Activated CD4-positive, alpha-beta memory T cell treated with anti-CD3 and anti-CD28 coated beads for 36 hours (primary cell): ENCODE results near the gene RBM4. TPM values are rescaled to one million over a fixed set of nuclear protein-coding genes. Genes with fewer than 3 reads are reported as not detected.

Experiments
- CTCF ChIA-PET: fragments of 350-600 bp; sonication (Branson Sonifier 250); formaldehyde crosslinking; loops from one replicate; lab custom pipeline; 2021; ENCODE audit warnings: antibody characterized with exemption, inconsistent platforms; lab: Charles Lee
- POLR2A ChIA-PET: fragments of 350-600 bp; sonication (Branson Sonifier 250); formaldehyde crosslinking; loops from one replicate; lab custom pipeline; 2021; ENCODE audit warnings: antibody characterized with exemption; lab: Charles Lee
- DNase-seq: peaks from one replicate; pipeline ENCODE4 v3.0.0-alpha.2; 2020
- H3K27ac Mint-ChIP-seq: one replicate; pipeline ENCODE4 v1.8.0; 2021; ENCODE audit warnings: mixed read lengths
- H3K27me3 Mint-ChIP-seq: one replicate; pipeline ENCODE4 v1.8.0; 2021; ENCODE audit warnings: mixed read lengths
- H3K36me3 Mint-ChIP-seq: one replicate; pipeline ENCODE4 v1.8.0; 2021; ENCODE audit warnings: mixed read lengths
- H3K4me1 Mint-ChIP-seq: one replicate; pipeline ENCODE4 v1.8.0; 2021; ENCODE audit warnings: low read depth, mixed read lengths
- H3K4me3 Mint-ChIP-seq: one replicate; pipeline ENCODE4 v1.8.0; 2021; ENCODE audit warnings: mild to moderate bottlenecking, mixed read lengths
- H3K9me3 Mint-ChIP-seq: one replicate; pipeline ENCODE4 v1.8.0; 2021; ENCODE audit warnings: mixed read lengths
- intact Hi-C: fragments of 100-400 bp; cut with micrococcal nuclease; formaldehyde crosslinking; loops from one replicate; pipeline ENCODE4 v1.15.1; 2023
- total RNA-seq, 2 experiments: library from RNA; stranded (reverse); gene quantifications; one replicate each; pipeline ENCODE4 v1.2.3, GENCODE V29; 2021

The RBM4 gene
- total RNA-seq, 2 experiments from 2014 or later: 87.0 to 94.0 TPM

DNA sequence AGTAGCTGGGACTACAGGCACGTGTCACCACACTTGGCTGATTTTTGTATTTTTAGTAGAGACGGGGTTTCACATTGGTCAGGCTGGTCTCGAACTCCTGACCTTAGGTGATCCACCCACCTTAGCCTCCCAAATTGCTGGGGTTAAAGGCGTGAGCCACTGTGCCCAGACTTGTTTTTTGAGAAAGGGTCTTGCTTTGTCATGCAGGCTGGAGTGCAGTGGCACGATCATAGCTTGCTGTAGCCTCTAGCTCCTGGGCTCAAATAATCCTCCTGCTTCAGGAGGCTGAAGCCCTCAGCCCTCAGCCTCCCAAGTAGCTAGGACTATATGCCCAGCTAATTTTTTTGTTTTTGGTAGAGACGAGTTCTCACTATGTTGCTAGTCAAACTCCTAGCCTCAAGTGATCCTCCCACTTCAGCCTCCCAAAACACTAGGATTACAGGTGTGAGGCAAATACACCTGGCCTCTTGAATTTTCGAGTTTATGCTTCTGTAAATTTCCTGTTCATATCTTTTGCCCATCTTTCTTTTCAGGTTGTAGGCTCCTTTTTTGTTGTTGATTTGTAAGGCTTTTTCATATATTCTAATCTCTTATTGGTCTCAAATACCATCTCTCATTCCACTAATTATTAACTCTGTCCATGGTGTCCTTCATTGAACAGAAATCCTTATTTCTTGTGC, 42.6 kb downstream of the RBM4 start:
- no peak overlapping the region for H3K27ac Mint-ChIP-seq
- ChIA-PET CTCF (interaction anchor here (0.7 to 5.3 kb wide), 4 partner anchors 17 to 153 kb away, joined by 3 to 141 read pairs (median 11); no protein-coding TSS in a partner anchor), POLR2A (no interaction called here)
- peaks cover 3% of the 10 kb centered on the region for H3K36me3 Mint-ChIP-seq
- no peak for DNase-seq
- intact Hi-C loops: no loop called here
- H3K4me3 Mint-ChIP-seq: no peak overlapping the region
- H3K27me3 Mint-ChIP-seq: no peaks in the 10 kb centered on the region
- no peaks in the 10 kb centered on the region for H3K9me3 Mint-ChIP-seq
- peaks cover 10% of the 10 kb centered on the region for H3K4me1 Mint-ChIP-seq

DNA sequence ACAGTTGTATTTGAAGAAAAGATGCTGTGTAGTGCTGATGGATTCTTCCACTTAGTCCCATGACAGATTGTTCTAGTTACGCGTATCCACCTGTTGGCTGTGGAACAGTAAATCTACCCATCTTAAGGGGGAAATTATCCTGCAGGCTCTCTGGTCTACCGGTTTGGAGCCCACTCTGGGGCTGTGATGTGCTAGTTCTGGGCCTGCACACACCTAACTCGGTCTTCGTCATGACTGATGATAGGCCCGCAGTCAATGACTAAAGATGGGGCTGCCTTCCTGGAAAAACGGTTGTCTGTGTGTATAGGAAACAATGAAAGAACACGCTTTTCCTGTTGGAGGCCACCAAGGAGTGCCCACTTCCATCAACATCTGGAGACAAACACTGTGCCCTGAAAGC, 45.4 kb downstream of the RBM4 start:
- H3K36me3 Mint-ChIP-seq: no peaks in the 10 kb centered on the region
- intact Hi-C loops: no loop called here
- POLR2A ChIA-PET: no interaction called here
- H3K4me1 Mint-ChIP-seq: no peaks in the 10 kb centered on the region
- H3K4me3 Mint-ChIP-seq: no peak overlapping the region
- CTCF ChIA-PET: no interaction called here
- no peaks in the 10 kb centered on the region for H3K9me3 Mint-ChIP-seq
- H3K27me3 Mint-ChIP-seq: no peaks in the 10 kb centered on the region
- no peak for DNase-seq
- no peak overlapping the region for H3K27ac Mint-ChIP-seq

- ChIA-PET CTCF (no interaction called here), POLR2A (no interaction called here)
- Mint-ChIP-seq H3K27me3 (no peaks in the 10 kb centered on the region), H3K36me3 (no peaks in the 10 kb centered on the region), H3K4me1 (no peaks in the 10 kb centered on the region), H3K4me3 (no peak overlapping the region), H3K9me3 (no peaks in the 10 kb centered on the region), H3K27ac (no peak overlapping the region)
- DNase-seq: no peak
- intact Hi-C loops: no loop called here
These were observed 46.1 kb downstream of the RBM4 start for GRCh38 chr11:66684635-66685034.

- H3K4me1 Mint-ChIP-seq: no peaks in the 10 kb centered on the region
- no peak for DNase-seq
- H3K4me3 Mint-ChIP-seq: no peak overlapping the region
- POLR2A ChIA-PET: no interaction called here
- no peaks in the 10 kb centered on the region for H3K27me3 Mint-ChIP-seq
- no peak overlapping the region for H3K27ac Mint-ChIP-seq
- intact Hi-C loops: no loop called here
- no peaks in the 10 kb centered on the region for H3K36me3 Mint-ChIP-seq
- CTCF ChIA-PET: no interaction called here
- no peaks in the 10 kb centered on the region for H3K9me3 Mint-ChIP-seq
These were observed 47.0 kb downstream of the RBM4 start for GRCh38 chr11:66685276-66686099.

DNA sequence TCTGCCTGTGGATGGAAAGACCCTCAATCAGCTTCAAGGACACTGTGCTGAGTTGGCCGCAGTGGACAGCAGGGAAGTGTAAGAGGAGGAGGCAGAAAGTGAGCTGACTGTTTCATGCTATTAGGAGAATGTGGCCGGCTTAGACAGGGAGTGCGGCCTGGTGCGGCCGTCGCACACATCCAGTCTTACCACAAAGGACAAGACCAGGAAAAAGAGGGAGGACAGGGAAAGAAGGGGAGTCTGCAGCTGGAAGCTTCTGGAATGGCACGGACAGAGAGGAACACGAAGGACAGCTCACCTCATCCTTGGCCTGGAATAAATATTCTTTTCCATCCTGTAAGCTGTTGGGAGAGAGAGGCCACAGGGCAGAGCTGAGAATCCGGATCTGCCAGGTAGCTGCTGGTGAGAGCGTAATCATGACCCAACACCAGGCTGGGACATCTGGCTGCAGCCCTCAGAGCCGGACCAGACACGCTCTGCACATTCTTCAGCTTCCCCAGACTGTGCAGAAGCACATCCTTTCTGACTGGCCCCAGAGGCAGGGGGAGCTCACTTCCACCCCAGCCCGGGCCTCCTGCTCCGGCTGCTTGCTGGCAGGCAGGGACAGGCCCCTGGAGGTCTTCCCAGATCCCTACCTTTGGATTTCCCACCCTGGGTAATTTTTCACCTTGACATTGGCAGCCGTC, 47.7 kb downstream of the RBM4 start:
- DNase-seq: no peak
- H3K27ac Mint-ChIP-seq: no peak overlapping the region
- no peaks in the 10 kb centered on the region for H3K36me3 Mint-ChIP-seq
- no peaks in the 10 kb centered on the region for H3K9me3 Mint-ChIP-seq
- no peaks in the 10 kb centered on the region for H3K27me3 Mint-ChIP-seq
- no peak overlapping the region for H3K4me3 Mint-ChIP-seq
- CTCF ChIA-PET: no interaction called here
- intact Hi-C loops: no loop called here
- POLR2A ChIA-PET: no interaction called here
- no peaks in the 10 kb centered on the region for H3K4me1 Mint-ChIP-seq

GRCh38 chr11:66686801-66687750, 48.6 kb downstream of the RBM4 start:
- no peak for DNase-seq
- intact Hi-C loops: no loop called here
- H3K27ac Mint-ChIP-seq: no peak overlapping the region
- ChIA-PET POLR2A (no interaction called here), CTCF (no interaction called here)
- no peaks in the 10 kb centered on the region for H3K27me3 Mint-ChIP-seq
- no peaks in the 10 kb centered on the region for H3K36me3 Mint-ChIP-seq
- no peak overlapping the region for H3K4me3 Mint-ChIP-seq
- no peaks in the 10 kb centered on the region for H3K4me1 Mint-ChIP-seq
- H3K9me3 Mint-ChIP-seq: no peaks in the 10 kb centered on the region

GRCh38 chr11:66687831-66688281, 49.4 kb downstream of the RBM4 start:
- H3K4me1 Mint-ChIP-seq: no peaks in the 10 kb centered on the region
- H3K4me3 Mint-ChIP-seq: no peak overlapping the region
- no peak overlapping the region for H3K27ac Mint-ChIP-seq
- H3K27me3 Mint-ChIP-seq: no peaks in the 10 kb centered on the region
- no peaks in the 10 kb centered on the region for H3K36me3 Mint-ChIP-seq
- ChIA-PET POLR2A (no interaction called here), CTCF (interaction anchor here (1.2 to 1.8 kb wide), 2 partner anchors 8 to 146 kb away, joined by 5 read pairs; no protein-coding TSS in a partner anchor)
- no peak for DNase-seq
- no peaks in the 10 kb centered on the region for H3K9me3 Mint-ChIP-seq
- intact Hi-C loops: no loop called here

DNA sequence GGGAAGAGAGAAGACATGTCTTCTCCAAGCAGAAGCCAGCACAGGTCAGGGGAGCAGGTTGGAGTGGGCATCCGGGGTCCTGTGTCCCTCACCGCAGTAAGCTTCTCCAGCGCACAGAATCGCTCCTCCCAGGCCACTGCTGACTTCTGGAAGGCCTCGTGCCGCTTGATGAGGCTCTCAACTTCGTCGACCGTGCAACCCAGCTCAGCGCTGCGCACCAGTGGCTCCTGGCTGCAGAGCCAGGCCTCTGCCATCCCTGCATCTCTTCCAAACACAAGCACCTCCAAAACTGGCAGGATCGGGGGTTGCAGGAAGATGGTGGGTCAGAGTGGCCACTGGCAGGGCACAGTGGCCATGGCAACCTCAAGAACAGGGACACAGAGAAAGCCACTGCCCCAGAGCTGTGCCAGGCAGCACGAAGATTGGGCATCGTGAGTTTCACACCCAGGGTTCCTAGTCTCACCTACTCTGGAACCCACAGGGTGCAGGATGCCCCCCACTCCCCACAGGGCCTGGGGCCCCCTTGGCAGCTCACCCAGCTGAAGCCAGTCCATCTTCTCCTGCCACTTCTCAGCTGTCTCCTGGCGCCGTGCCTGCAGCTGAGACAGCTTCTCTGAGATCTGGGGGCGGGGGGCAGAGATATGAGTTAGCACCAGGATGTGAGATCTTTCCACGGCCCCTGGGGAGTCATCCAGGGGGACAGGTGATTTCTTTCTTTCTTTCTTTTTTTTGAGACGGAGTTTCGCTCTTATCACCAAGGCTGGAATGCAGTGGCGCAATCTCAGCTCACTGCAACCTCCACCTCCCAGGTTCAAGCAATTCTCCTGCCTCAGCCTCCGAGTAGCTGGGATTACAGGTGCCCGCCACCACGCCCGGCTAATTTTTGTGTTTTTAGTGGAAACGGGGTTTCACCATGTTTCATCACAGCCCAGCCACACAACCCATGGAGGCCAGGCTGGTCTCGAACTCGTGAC, 50.3 kb downstream of the RBM4 start:
- CTCF ChIA-PET: interaction anchor here (1.2 to 1.8 kb wide), 2 partner anchors 9 to 145 kb away, joined by 5 read pairs; no protein-coding TSS in a partner anchor
- Mint-ChIP-seq H3K27ac (no peak overlapping the region), H3K27me3 (no peaks in the 10 kb centered on the region), H3K4me3 (no peak overlapping the region), H3K36me3 (no peaks in the 10 kb centered on the region), H3K4me1 (no peaks in the 10 kb centered on the region), H3K9me3 (no peaks in the 10 kb centered on the region)
- intact Hi-C loops: no loop called here
- peak; percentile 15 for DNase-seq
- POLR2A ChIA-PET: interaction anchor here (0.6 kb wide), 1 partner anchor 413 kb away, joined by 3 read pairs; no protein-coding TSS in a partner anchor

DNA sequence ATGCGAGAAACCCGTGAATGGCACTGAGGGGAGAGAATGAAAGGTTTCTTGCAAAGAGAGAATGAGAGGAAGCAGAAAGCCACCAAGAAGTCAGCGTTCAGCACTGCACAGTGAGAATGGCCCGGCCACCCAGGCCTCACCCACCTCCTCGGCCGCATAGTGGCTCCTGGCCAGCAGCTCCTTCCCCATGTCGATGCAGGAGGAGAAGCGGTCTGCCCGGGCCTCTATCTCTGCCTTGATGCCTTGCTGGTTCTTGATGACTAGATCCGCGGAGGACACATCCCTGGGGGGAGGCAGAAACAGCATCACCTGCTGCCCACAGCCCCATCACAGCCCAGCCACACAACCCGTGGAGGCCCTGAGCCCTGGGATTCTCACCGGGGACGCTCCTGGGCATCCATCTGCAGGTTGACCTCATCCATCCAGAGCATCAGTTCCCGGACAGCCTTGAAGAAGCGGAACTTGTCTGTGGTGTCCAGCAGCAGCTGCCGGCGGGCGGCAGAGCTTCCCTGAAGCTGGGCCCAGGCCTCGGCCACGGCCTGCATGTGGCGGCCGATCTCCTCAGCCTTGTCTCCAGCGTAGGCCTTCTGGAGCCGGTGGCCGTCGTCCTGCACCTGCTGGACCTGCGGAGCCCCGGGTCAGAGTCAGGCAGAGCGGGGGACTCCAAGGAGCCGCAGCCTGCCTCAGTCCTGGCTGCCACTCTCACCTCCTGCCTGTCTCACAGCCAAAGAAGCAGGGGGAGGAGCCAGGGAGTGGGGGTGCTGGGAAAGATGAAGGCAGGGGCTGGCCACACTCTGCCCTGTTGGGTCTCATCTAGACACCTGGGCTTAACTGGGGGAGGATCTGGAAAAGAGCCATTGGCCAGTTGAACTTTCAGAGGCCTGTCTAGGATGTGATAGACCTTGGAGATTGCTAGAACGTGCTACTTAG, 51.4 kb downstream of the RBM4 start:
- no peaks in the 10 kb centered on the region for H3K4me1 Mint-ChIP-seq
- CTCF ChIA-PET: interaction anchor here (1.8 kb wide), 1 partner anchor 144 kb away, joined by 5 read pairs; no protein-coding TSS in a partner anchor
- H3K27me3 Mint-ChIP-seq: no peaks in the 10 kb centered on the region
- no peak overlapping the region for H3K4me3 Mint-ChIP-seq
- H3K27ac Mint-ChIP-seq: no peak overlapping the region
- H3K9me3 Mint-ChIP-seq: no peaks in the 10 kb centered on the region
- intact Hi-C loops: no loop called here
- POLR2A ChIA-PET: interaction anchor here (0.6 kb wide), 1 partner anchor 412 kb away, joined by 3 read pairs; no protein-coding TSS in a partner anchor
- H3K36me3 Mint-ChIP-seq: no peaks in the 10 kb centered on the region
- no peak for DNase-seq
